ENCODE measurements around the gene PTK6. TPM values are rescaled to one million over a fixed set of nuclear protein-coding genes. Genes with fewer than 3 reads are reported as not detected.
A peak's percentile ranks its signal among the peaks of the same experiment; 100 is the strongest.

The PTK6 gene
- total and polyA plus RNA-seq, 2 of the 13 experiments (the other 11 are each of a cell fraction or from before 2014, with no cell fraction given), result 0.08 TPM; not detected in 1

GRCh38 chr20:63488315-63489251 is 48.6 kb downstream of the PTK6 start:
- Histone ChIP-seq H3K4me1 (ENCODE audit: insufficient read depth, low read length) (peaks cover 9% of the 10 kb centered on the region), H3K9ac (ENCODE audit: insufficient read depth, low read depth, low read length) (no peak overlapping the region), H3K27me3 (ENCODE audit: control insufficient read depth in 1 of 2, insufficient read depth in 2 of 2, low read length in 2 of 2) (peaks cover 15 to 54% of the 10 kb centered on the region in 2 experiments), H3K4me3 (replicated peaks in 1 of 3; ENCODE audit: insufficient read depth in 1 of 3, low read depth in 2 of 3, low read length in 3 of 3) (no peak overlapping the region), H3K9me3 (ENCODE audit: low read length) (no peaks in the 10 kb centered on the region), H3K36me3 (replicated peaks in 1 of 2; ENCODE audit: control insufficient read depth in 1 of 2, insufficient read depth in 2 of 2, low read length in 2 of 2) (no peaks in the 10 kb centered on the region), H3K4me2 (ENCODE audit: low read depth, low read length) (no peak overlapping the region), H4K20me1 (ENCODE audit: insufficient read depth, low read length) (no peaks in the 10 kb centered on the region; the same call in 1 of the 2 replicates), H3K27ac (ENCODE audit: extremely low read length, insufficient read depth, low read length) (no peak overlapping the region), H3K79me2 (ENCODE audit: insufficient read depth, low read length) (no peaks in the 10 kb centered on the region), H2AFZ (ENCODE audit: low read length) (no peak overlapping the region)
- DNase-seq (ENCODE audit: low spot score) (no peak), FAIRE-seq (no peak), ATAC-seq (no peak; the same call in 2 of the 3 replicates)
- ChIA-PET CTCF (ENCODE audit: low intra/inter-chr PET ratio, low total read pairs) (no interaction called here), POLR2A (no interaction called here)
- TF ChIP-seq NFIB (CRISPR knock-in tag; IDR thresholded peaks at IDR 0.05; ENCODE audit: borderline replicate concordance) (0 out of 2 replicates have a peak, but pooled peaks have one; percentile 51), RFX5 (IDR thresholded peaks at IDR 0.05; ENCODE audit: low read depth, low read length) (no peak), EZH2 (conservative IDR thresholded peaks at IDR 0.05; ENCODE audit: low read depth, low read length) (peak; percentile 34; the same call in 1 of the 2 replicates), ZNF768 (CRISPR knock-in tag; IDR thresholded peaks at IDR 0.05) (peak; percentile 28; the same call in 1 of the 2 replicates), ZNF687 (CRISPR knock-in tag; IDR thresholded peaks at IDR 0.05) (peak; percentile 10; the same call in 1 of the 2 replicates), ZUFSP (CRISPR knock-in tag; IDR thresholded peaks at IDR 0.05; ENCODE audit: borderline replicate concordance) (no peak), MED1 (CRISPR knock-in tag; IDR thresholded peaks at IDR 0.05) (no peak), SOX13 (IDR thresholded peaks at IDR 0.05) (no peak), SOX13 (CRISPR knock-in tag; conservative IDR thresholded peaks at IDR 0.05 in 1 of 2, IDR thresholded peaks at IDR 0.05 in 1 of 2) (no peak), ASH2L (IDR thresholded peaks at IDR 0.05; ENCODE audit: insufficient read length, low read depth, low read length) (no peak)
- TF ChIP-seq, protein P1, sequence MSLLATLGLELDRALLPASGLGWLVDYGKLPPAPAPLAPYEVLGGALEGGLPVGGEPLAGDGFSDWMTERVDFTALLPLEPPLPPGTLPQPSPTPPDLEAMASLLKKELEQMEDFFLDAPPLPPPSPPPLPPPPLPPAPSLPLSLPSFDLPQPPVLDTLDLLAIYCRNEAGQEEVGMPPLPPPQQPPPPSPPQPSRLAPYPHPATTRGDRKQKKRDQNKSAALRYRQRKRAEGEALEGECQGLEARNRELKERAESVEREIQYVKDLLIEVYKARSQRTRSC (CRISPR knock-in tag; IDR thresholded peaks at IDR 0.05; ENCODE audit: low read depth), result no peak
- TF ChIP-seq, protein P2, sequence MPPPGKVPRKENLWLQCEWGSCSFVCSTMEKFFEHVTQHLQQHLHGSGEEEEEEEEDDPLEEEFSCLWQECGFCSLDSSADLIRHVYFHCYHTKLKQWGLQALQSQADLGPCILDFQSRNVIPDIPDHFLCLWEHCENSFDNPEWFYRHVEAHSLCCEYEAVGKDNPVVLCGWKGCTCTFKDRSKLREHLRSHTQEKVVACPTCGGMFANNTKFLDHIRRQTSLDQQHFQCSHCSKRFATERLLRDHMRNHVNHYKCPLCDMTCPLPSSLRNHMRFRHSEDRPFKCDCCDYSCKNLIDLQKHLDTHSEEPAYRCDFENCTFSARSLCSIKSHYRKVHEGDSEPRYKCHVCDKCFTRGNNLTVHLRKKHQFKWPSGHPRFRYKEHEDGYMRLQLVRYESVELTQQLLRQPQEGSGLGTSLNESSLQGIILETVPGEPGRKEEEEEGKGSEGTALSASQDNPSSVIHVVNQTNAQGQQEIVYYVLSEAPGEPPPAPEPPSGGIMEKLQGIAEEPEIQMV (CRISPR knock-in tag; IDR thresholded peaks at IDR 0.05; ENCODE audit: low read depth), result no peak
- intact Hi-C loops (cut with micrococcal nuclease; ENCODE audit: unreplicated experiment), result no loop called here
- BruUV-seq (replicated peaks), result no TSS peak
- WGBS (ENCODE audit: low lambda C conversion rate), result 8% methylated on average over 62 of the region's 83 CpGs
- in situ Hi-C loops (cut with HindIII; ENCODE audit: extremely low pct_ligation_motif_present, low pct_unique_long_range_greater_than_20kb), result no loop called here

Measured in HepG2 (cell line).